ENCODE data around the gene GPR160.

Gene GPR160

DNA sequence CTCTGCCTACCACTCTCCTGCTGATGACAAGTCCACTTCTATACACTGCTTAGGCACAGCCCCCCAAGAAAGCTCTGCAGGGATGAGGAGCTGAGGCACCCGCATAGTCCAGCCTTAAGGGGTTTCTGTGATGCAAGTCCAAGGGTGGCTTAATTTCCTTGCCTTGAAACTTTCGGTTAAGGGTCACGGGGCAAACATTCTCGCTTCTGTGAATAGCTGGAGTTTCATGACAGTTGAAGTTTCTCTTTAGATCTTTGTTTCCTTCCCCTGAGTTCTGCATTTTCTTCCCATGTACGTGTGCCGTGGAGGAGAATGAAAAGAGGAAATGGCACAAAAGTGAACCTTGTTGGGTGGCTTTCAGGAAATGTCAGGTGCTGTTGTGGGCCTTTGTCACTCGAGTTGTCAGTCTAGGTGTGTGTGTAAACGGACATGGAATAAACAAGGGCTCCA lies 7.0 kb downstream of the GPR160 start:
- peaks cover 0 to 19% of the 10 kb centered on the region in 2 donors for H3K27me3 ChIP-seq
- H3K9me3 ChIP-seq = no peaks in the 10 kb centered on the region
- no peaks in the 10 kb centered on the region for H3K36me3 ChIP-seq
- H3K4me3 ChIP-seq = no peak overlapping the region
- peaks cover 0 to 7% (median 0%) of the 10 kb centered on the region in 4 donors for H3K4me1 ChIP-seq
- TF ChIP-seq, protein P1, sequence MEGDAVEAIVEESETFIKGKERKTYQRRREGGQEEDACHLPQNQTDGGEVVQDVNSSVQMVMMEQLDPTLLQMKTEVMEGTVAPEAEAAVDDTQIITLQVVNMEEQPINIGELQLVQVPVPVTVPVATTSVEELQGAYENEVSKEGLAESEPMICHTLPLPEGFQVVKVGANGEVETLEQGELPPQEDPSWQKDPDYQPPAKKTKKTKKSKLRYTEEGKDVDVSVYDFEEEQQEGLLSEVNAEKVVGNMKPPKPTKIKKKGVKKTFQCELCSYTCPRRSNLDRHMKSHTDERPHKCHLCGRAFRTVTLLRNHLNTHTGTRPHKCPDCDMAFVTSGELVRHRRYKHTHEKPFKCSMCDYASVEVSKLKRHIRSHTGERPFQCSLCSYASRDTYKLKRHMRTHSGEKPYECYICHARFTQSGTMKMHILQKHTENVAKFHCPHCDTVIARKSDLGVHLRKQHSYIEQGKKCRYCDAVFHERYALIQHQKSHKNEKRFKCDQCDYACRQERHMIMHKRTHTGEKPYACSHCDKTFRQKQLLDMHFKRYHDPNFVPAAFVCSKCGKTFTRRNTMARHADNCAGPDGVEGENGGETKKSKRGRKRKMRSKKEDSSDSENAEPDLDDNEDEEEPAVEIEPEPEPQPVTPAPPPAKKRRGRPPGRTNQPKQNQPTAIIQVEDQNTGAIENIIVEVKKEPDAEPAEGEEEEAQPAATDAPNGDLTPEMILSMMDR (IDR thresholded peaks at IDR 0.05) = no peak
- no peak for DNase-seq
- no peak overlapping the region for H3K27ac ChIP-seq
- intact Hi-C loops (cut with DNase I; ENCODE audit: low total_unique reads) = no loop called here

DNA sequence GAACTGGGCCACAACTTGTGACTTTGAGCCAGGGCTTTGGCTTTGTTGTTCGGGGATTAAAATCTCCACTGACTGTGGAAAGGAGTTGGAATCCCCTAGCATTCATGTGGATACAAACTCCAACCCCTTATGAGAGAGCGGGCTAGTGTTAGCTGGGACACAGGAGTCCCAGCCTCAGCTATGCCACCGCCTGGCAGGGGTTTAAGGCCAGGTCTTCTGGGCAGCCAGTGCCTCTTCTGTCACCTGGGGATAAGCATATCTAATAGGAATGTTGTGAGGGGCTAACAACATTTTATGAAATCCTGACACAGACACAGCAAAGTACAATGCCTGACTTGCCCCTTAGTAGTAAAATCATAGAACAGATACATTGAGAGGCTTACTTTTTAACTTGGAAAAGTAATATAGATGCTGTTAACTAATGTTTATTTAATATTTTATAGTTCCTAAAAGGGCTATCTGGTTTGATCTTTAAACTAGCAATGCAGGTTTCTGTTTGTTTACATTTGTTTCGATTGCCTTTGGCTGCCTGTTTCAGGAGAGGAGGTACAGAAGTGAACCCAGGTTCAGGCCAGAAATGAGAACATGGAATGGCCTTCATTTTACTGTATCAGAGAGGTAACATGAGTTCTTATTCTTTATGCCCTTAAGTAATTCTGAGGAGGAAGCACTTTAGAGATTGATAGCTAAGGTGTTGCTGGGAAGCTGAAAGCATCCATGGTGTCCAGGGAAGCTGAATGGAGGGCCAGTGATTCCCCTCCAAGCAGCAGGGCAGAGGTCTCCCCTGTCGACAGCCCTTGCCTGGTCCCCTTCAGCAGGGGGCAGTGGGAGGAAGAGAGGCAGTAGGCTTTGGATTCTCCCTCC lies 8.7 kb downstream of the GPR160 start:
- Histone ChIP-seq H3K4me1 (no peaks in the 10 kb centered on the region), H3K9me3 (no peaks in the 10 kb centered on the region), H3K4me3 (no peak overlapping the region), H3K27ac (no peak overlapping the region), H3K27me3 (peaks cover 0 to 15% of the 10 kb centered on the region in 2 donors), H3K36me3 (no peaks in the 10 kb centered on the region)
- TF ChIP-seq, protein P1 (IDR thresholded peaks at IDR 0.05) = no peak
- DNase-seq = no peak
- intact Hi-C loops (cut with DNase I; ENCODE audit: low total_unique reads) = no loop called here

DNA sequence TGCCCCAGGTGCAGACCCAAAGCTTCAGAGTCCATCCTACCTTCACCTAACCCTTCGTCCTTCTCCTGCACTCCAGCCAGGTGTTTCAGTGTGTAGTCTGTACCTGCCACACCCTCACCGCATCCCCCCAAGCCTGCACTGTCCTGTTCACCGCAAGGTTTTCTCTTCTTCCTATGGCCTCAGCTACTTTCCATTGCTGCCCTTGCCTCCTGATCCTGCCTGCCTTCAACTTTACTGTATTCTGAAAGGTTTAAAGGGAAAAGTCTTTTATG lies 9.3 kb downstream of the GPR160 start:
- no peaks in the 10 kb centered on the region for H3K4me1 ChIP-seq
- intact Hi-C loops (cut with DNase I; ENCODE audit: low total_unique reads) = no loop called here
- H3K27me3 ChIP-seq = peaks cover 0 to 11% of the 10 kb centered on the region in 2 donors
- H3K9me3 ChIP-seq = no peaks in the 10 kb centered on the region
- no peak overlapping the region for H3K4me3 ChIP-seq
- TF ChIP-seq, protein P1 (IDR thresholded peaks at IDR 0.05) = no peak
- no peak overlapping the region for H3K27ac ChIP-seq
- no peak for DNase-seq
- no peaks in the 10 kb centered on the region for H3K36me3 ChIP-seq

DNA sequence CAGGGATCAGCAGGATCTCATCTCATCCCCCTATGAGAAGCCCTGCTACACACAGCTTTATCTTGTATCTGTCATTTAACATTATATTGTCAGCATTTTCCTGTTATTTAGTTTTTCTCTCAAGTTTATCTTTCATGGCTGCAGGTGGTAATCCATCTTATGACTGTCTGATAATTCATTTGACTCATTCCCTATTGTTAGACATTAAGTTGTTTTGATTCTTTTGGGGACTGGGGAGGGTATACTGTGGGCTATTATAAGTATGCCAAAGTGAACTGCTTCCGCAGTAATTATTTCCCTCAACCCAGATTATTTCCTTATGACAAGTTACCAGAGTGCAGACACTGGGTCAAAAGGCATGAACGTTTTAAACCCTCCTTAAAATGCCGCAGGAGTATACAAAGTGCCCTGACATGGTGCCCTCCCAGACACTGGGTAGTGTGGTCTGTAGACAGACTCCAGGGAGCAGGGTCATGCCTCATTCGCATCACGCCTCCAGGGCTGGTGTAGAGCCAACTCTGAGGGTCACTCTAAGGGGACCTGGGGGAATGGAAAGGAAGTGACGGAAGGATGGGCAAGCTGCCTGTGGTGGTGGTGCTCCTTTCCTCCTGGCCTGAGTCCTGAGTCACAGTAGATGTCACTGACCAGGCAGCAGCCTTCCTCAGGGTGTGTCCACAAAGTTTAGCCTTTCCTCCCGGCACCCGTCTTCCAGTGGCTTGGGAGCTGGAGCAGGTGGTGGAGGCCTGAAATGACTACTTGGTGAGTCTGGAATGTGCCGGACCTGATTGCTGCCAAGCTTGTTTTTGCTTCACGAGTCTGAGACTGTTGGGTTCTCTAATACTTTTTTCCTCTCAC lies 11.6 kb downstream of the GPR160 start:
- no peaks in the 10 kb centered on the region for H3K27me3 ChIP-seq
- TF ChIP-seq, protein P1 (IDR thresholded peaks at IDR 0.05) = no peak
- no peak overlapping the region for H3K4me3 ChIP-seq
- no peak for DNase-seq
- H3K4me1 ChIP-seq = no peaks in the 10 kb centered on the region
- H3K36me3 ChIP-seq = no peaks in the 10 kb centered on the region
- H3K9me3 ChIP-seq = no peaks in the 10 kb centered on the region
- no peak overlapping the region for H3K27ac ChIP-seq
- intact Hi-C loops (cut with DNase I; ENCODE audit: low total_unique reads) = no loop called here

DNA sequence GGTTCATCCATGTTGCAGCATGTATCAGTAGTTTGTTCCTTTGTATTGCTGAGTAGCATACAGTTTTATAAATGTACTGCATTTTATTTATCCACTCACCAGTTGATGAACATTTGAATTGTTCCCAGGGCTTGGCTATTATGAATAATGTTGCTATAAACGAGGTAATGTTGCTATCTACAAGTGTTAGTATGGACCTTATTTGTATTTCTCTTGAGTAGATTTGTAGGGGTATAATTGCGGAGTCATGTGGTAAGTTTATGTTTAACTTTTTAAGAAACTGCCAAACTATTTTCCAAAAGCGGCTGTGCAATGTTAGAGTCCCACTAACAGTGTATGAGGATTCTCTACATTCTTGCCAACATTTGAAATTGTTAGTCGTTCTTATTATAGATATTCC lies 13.0 kb downstream of the GPR160 start:
- no peaks in the 10 kb centered on the region for H3K36me3 ChIP-seq
- H3K27me3 ChIP-seq = no peaks in the 10 kb centered on the region
- H3K9me3 ChIP-seq = no peaks in the 10 kb centered on the region
- DNase-seq = no peak
- TF ChIP-seq, protein P1 (IDR thresholded peaks at IDR 0.05) = no peak
- no peak overlapping the region for H3K4me3 ChIP-seq
- intact Hi-C loops (cut with DNase I; ENCODE audit: low total_unique reads) = no loop called here
- no peaks in the 10 kb centered on the region for H3K4me1 ChIP-seq
- H3K27ac ChIP-seq = no peak overlapping the region

All from tibial artery (tissue), 4 donors.